Embryonic facial prominence (tissue), 1 donor: Measurements from ENCODE around the gene ECT2L.

Experiments
- DNase-seq: peaks from one replicate; pipeline ENCODE4 v3.0.0-alpha.2; 2016; ENCODE audit errors: extremely low spot score

ECT2L gene

GRCh38 chr6:138805016-138805765 is 9.3 kb downstream of the ECT2L start:
- no peak for DNase-seq

- no peak for DNase-seq
Measured at GRCh38 chr6:138806889-138807288, 11.0 kb downstream of the ECT2L start.

GRCh38 chr6:138809677-138810076 is 13.8 kb downstream of the ECT2L start:
- no peak for DNase-seq

GRCh38 chr6:138811866-138812265 is 16.0 kb downstream of the ECT2L start:
- DNase-seq, result no peak

GRCh38 chr6:138814179-138814834 is 18.4 kb downstream of the ECT2L start:
- DNase-seq, result no peak

GRCh38 chr6:138815221-138815620 is 19.3 kb downstream of the ECT2L start:
- DNase-seq, result no peak

- DNase-seq, result no peak
Measured at GRCh38 chr6:138815797-138816528, 20.1 kb downstream of the ECT2L start.

- DNase-seq, result peak; percentile 36
Measured at GRCh38 chr6:138817799-138818198, 21.9 kb downstream of the ECT2L start.

GRCh38 chr6:138818496-138819194 is 22.8 kb downstream of the ECT2L start:
- no peak for DNase-seq

GRCh38 chr6:138821519-138821918 is 25.6 kb downstream of the ECT2L start:
- no peak for DNase-seq

GRCh38 chr6:138824482-138825144 is 28.7 kb downstream of the ECT2L start:
- no peak for DNase-seq

GRCh38 chr6:138830248-138830647 is 34.4 kb downstream of the ECT2L start:
- no peak for DNase-seq

GRCh38 chr6:138832182-138832581 is 36.3 kb downstream of the ECT2L start:
- no peak for DNase-seq

GRCh38 chr6:138833816-138834539 is 38.1 kb downstream of the ECT2L start:
- peak; percentile 34 for DNase-seq

- no peak for DNase-seq
Measured at GRCh38 chr6:138837246-138837645, 41.4 kb downstream of the ECT2L start.

- DNase-seq, result peak; percentile 8
Measured at GRCh38 chr6:138844192-138844591, 48.3 kb downstream of the ECT2L start.

GRCh38 chr6:138847884-138848283 is 52.0 kb downstream of the ECT2L start:
- DNase-seq, result no peak

- no peak for DNase-seq
Measured at GRCh38 chr6:138848461-138848860, 52.6 kb downstream of the ECT2L start.

- DNase-seq, result no peak
Measured at GRCh38 chr6:138849791-138850190, 53.9 kb downstream of the ECT2L start.

- DNase-seq, result no peak
Measured at GRCh38 chr6:138856654-138857053, 60.8 kb downstream of the ECT2L start.

- no peak for DNase-seq
Measured at GRCh38 chr6:138857775-138858174, 61.9 kb downstream of the ECT2L start.
